Breast epithelium (tissue), 4 donors: ENCODE measurements around the gene FN3KRP. TPM values are rescaled to one million over a fixed set of nuclear protein-coding genes. Genes with fewer than 3 reads are reported as not detected.

Experiments used
- DNase-seq, 2 donors: peaks; one replicate each; pipeline ENCODE4 v3.0.0-alpha.2; 2019; ENCODE audit warnings: low spot score in 2 of 2
- H3K27ac ChIP-seq, 2 donors: fragments of 200-600 bp; sonication (generic) in 1 of 2; one replicate each; pipeline ENCODE4 v1.5.1; 2016 to 2019; ENCODE audit warnings: mild to moderate bottlenecking in 1 of 2
- H3K27me3 ChIP-seq, 2 donors: fragments of 200-600 bp; sonication (generic) in 1 of 2; one replicate each; pipeline versions ENCODE4 v1.5.1 to v1.6.0; 2017 to 2019; ENCODE audit warnings: control low read depth in 1 of 2, mild to moderate bottlenecking in 1 of 2
- H3K36me3 ChIP-seq: fragments of 200-600 bp; one replicate; pipeline ENCODE4 v1.5.1; 2019
- H3K4me1 ChIP-seq, 2 donors: fragments of 200-600 bp; sonication (generic); one replicate each; pipeline ENCODE4 v1.5.1; 2016 to 2019; ENCODE audit warnings: control low read depth in 1 of 2
- H3K4me3 ChIP-seq, 3 donors: fragments of 200-600 bp; sonication (generic); 1 replicate in 2 of 3; 2 replicates in 1 of 3; pipeline ENCODE4 v1.5.1; 2016 to 2019; ENCODE audit warnings: mild to moderate bottlenecking in 3 of 3, moderate library complexity in 2 of 3
- H3K9me3 ChIP-seq, 2 donors: fragments of 200-600 bp; sonication (generic) in 1 of 2; one replicate each; pipeline ENCODE4 v1.5.1; 2016 to 2019; ENCODE audit warnings: control low read depth in 1 of 2
- CTCF ChIP-seq, 3 donors: fragments of 450-650 bp; IDR thresholded peaks; one replicate each; pipeline ENCODE4 v1.5.1; 2016 to 2017; ENCODE audit warnings: antibody characterized with exemption in 3 of 3, mild to moderate bottlenecking in 3 of 3, moderate library complexity in 3 of 3
- POLR2A ChIP-seq: fragments of 450-650 bp; IDR thresholded peaks from one replicate; pipeline ENCODE4 v1.6.1; 2016; ENCODE audit warnings: antibody characterized with exemption, mild to moderate bottlenecking, moderate library complexity
- POLR2AphosphoS5 ChIP-seq, 3 donors: sonication (generic); formaldehyde crosslinking; IDR thresholded peaks; one replicate each; pipeline ENCODE4 v1.6.1; 2017; ENCODE audit warnings: antibody characterized with exemption in 3 of 3
- intact Hi-C: fragments of 100-400 bp; cut with DNase I; formaldehyde crosslinking; loops from one replicate; pipeline ENCODE4 v1.15.1; 2023; ENCODE audit warnings: low total_unique reads
- total RNA-seq, 3 donors: library from RNA; depleted of rRNA; stranded (reverse); fragments of >200 nt; gene quantifications; one replicate each; pipeline ENCODE4 v1.1.0, GENCODE V29; 2016

The FN3KRP gene, protein sequence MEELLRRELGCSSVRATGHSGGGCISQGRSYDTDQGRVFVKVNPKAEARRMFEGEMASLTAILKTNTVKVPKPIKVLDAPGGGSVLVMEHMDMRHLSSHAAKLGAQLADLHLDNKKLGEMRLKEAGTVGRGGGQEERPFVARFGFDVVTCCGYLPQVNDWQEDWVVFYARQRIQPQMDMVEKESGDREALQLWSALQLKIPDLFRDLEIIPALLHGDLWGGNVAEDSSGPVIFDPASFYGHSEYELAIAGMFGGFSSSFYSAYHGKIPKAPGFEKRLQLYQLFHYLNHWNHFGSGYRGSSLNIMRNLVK
- 10 to 100 TPM; 10.4 to 22.1 (median 18.0) TPM for total RNA-seq

DNA sequence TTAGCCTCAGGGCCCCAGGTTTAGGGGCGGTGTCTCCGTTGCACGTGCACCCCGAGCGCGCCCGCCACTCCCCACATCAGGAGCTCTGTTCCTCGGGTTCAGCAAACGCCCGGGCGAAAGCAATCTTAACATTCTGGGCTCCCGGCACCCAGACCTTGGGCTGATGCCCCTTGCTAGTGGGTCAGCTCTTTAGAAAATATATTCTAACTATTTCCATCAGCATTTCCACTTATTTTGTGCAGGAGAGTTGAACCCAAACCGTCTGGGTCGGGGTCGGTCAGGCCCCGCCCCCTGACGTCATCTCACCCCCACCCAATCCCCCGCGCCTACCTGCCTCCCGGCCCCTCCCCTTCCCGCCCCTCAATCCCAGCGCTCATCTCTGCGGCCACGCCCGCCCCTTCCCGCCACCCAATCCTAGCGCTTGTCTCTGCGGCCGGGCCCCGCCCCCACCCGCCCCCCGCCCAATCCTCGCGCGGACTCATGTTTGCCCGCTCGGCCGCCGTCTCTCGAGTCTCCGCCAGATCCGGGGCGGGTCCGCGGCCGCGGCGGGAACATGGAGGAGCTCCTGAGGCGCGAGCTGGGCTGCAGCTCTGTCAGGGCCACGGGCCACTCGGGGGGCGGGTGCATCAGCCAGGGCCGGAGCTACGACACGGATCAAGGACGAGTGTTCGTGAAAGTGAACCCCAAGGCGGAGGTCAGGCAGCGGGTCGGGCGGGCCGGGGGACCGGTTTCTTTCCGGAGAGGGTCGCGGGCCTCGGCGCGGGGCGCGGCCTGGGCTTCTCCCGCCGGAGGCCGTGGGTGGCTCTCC, at the start of gene FN3KRP:
Gene FN3KRP, plus strand, starts transcription at position 504 of the 808 bp plus-strand sequence. Its CDS starts 50 bp downstream, at position 554.
- H3K36me3 ChIP-seq = no peaks in the 10 kb centered on the region
- no peaks in the 10 kb centered on the region for H3K27me3 ChIP-seq
- no peak for TF ChIP-seq POLR2A
- TF ChIP-seq POLR2AphosphoS5 (IDR thresholded peaks at IDR 0.05) = peak in 2 of 3 donors; percentile 19 to 71
- peak within 1 kb of the TSS; percentile 62 to 94 (median 67) for H3K4me3 ChIP-seq
- H3K27ac ChIP-seq = peak within 1 kb of the TSS; percentile 81 to 82
- DNase-seq = peak; percentile 94 to 95
- H3K4me1 ChIP-seq = peaks cover 4 to 6% of the 10 kb centered on the region in 2 donors
- no peaks in the 10 kb centered on the region for H3K9me3 ChIP-seq
- intact Hi-C loops = no loop called here

DNA sequence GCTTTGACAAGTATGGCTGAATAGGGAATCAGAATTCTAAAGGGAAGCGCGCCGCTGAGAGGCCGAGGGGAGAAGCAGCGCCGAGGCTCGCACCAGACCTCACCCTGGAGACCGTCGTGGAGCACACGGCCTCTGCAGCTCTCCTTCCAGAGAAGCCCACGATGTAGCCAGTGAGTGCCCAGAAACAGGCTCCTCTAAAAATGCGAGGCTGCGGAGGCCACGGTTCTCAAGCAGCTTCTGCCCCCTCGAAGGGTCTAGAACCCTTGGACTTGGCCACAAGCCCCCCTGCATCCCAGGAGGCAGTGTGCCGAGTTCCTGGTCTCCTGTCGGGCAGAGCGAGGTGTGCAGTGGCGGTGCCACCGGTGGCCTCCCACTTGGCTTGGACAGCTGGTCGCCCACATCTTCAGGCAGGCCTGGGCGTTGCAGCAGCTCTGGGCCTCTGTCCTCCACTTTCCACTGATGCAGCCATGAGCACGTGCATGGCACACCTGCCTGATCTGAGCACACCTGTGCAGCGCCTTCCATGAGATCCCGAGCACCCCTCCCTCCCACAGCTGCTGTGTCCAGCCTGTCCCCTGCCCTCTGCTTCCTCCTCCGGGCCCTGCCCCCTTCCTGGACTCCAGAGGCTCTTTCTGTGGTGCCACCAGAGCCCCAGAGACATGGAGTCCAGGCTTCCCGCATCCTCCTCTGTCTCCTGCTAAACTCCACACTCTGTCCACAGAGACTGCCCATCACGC, 49.4 kb upstream of the FN3KRP start:
- no peaks in the 10 kb centered on the region for H3K27me3 ChIP-seq
- no peak overlapping the region for H3K27ac ChIP-seq
- no peak overlapping the region for H3K4me3 ChIP-seq
- no peak for TF ChIP-seq POLR2A
- no peak for TF ChIP-seq POLR2AphosphoS5 (IDR thresholded peaks at IDR 0.05)
- TF ChIP-seq CTCF (IDR thresholded peaks at IDR 0.05) = no peak
- no peaks in the 10 kb centered on the region for H3K36me3 ChIP-seq
- H3K9me3 ChIP-seq = no peaks in the 10 kb centered on the region
- H3K4me1 ChIP-seq = no peaks in the 10 kb centered on the region
- intact Hi-C loops = no loop called here
- no peak for DNase-seq

- H3K36me3 ChIP-seq = no peaks in the 10 kb centered on the region
- no peak overlapping the region for H3K4me3 ChIP-seq
- intact Hi-C loops = no loop called here
- H3K27me3 ChIP-seq = no peaks in the 10 kb centered on the region
- DNase-seq = no peak
- no peaks in the 10 kb centered on the region for H3K4me1 ChIP-seq
- TF ChIP-seq POLR2AphosphoS5 (IDR thresholded peaks at IDR 0.05) (no peak), POLR2A (no peak), CTCF (IDR thresholded peaks at IDR 0.05) (no peak)
- no peak overlapping the region for H3K27ac ChIP-seq
- no peaks in the 10 kb centered on the region for H3K9me3 ChIP-seq
These were observed 48.9 kb upstream of the FN3KRP start for GRCh38 chr17:82667668-82668000.

DNA sequence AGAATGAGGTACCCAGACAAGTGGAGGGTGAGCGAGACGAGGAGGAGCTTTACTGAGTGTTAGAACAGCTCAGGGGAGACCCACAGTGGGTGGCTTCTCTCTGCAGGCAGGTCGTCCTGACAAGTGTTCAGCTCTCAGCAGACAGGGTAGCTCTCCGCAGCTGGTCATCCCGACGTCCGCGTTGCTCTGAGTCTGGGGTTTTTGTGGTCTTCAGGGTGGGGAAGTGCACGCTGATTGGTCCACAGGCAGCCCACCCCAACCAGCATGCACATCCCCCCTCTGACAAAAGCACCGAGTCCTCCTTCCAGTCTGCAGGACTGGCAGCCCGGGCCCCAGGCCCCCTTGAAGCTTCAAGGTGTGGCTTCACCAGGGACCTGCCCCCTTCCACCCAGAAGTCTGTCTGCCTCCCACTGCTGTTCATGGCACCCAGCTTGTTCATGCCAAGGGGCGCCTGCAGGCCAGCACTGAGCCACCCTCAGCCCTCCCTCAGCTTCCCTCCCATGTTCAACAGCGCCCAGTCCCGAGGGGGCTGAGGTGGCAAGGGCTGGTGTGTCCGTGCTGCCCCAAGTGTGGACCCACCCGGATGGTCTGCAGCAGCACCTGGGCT, 48.4 kb upstream of the FN3KRP start:
- no peaks in the 10 kb centered on the region for H3K27me3 ChIP-seq
- no peaks in the 10 kb centered on the region for H3K36me3 ChIP-seq
- H3K27ac ChIP-seq = peak overlapping the region; percentile 20 to 78
- no peak for DNase-seq
- no peak overlapping the region for H3K4me3 ChIP-seq
- intact Hi-C loops = no loop called here
- H3K9me3 ChIP-seq = no peaks in the 10 kb centered on the region
- H3K4me1 ChIP-seq = no peaks in the 10 kb centered on the region
- TF ChIP-seq POLR2A = no peak
- no peak for TF ChIP-seq POLR2AphosphoS5 (IDR thresholded peaks at IDR 0.05)
- no peak for TF ChIP-seq CTCF (IDR thresholded peaks at IDR 0.05)

GRCh38 chr17:82668631-82669099, 47.8 kb upstream of the FN3KRP start:
- DNase-seq = peak in 1 of 2 donors; percentile 41
- Histone ChIP-seq H3K9me3 (no peaks in the 10 kb centered on the region), H3K27me3 (no peaks in the 10 kb centered on the region), H3K36me3 (no peaks in the 10 kb centered on the region), H3K4me1 (no peaks in the 10 kb centered on the region), H3K4me3 (peak overlapping the region in 1 of 3 donors; percentile 35), H3K27ac (peak overlapping the region; percentile 20 to 78)
- intact Hi-C loops = no loop called here
- TF ChIP-seq POLR2A (no peak), POLR2AphosphoS5 (IDR thresholded peaks at IDR 0.05) (no peak), CTCF (IDR thresholded peaks at IDR 0.05) (peak; percentile 14 to 74 (median 55))
